ENCODE measurements around the gene ALDH1A3.

ALDH1A3 gene

GRCh38 chr15:100899601-100900000 lies 20.0 kb downstream of the ALDH1A3 start:
- Histone ChIP-seq H3K4me3 (ENCODE audit: insufficient read length, low read depth) (no peak overlapping the region), H3K27me3 (ENCODE audit: insufficient read depth, insufficient read length) (no peaks in the 10 kb centered on the region), H3K9me3 (ENCODE audit: insufficient read depth, low read length) (peaks cover 11% of the 10 kb centered on the region; the same call in 1 of the 2 replicates), H3K9ac (ENCODE audit: insufficient read length, low read depth) (no peak overlapping the region), H3K36me3 (ENCODE audit: insufficient read depth, insufficient read length, low read length) (peaks cover 1% of the 10 kb centered on the region), H3K4me1 (ENCODE audit: insufficient read depth, insufficient read length) (peaks cover 8% of the 10 kb centered on the region)
- DNase-seq (ENCODE audit: low read depth, low spot score) = no peak
- TF ChIP-seq SUZ12 (IDR thresholded peaks at IDR 0.05; ENCODE audit: extremely low read depth, insufficient read depth, insufficient read length) (no peak), ZNF274 (IDR thresholded peaks at IDR 0.05; ENCODE audit: low read depth, low read length) (no peak), YY1 (IDR thresholded peaks at IDR 0.05; ENCODE audit: insufficient read depth, insufficient read length) (no peak)

GRCh38 chr15:100900136-100900794 lies 20.6 kb downstream of the ALDH1A3 start:
- H3K4me1 ChIP-seq (ENCODE audit: insufficient read depth, insufficient read length) = peaks cover 8% of the 10 kb centered on the region
- no peak overlapping the region for H3K4me3 ChIP-seq (ENCODE audit: insufficient read length, low read depth)
- no peak overlapping the region for H3K9ac ChIP-seq (ENCODE audit: insufficient read length, low read depth)
- DNase-seq (ENCODE audit: low read depth, low spot score) = no peak
- peaks cover 2% of the 10 kb centered on the region for H3K36me3 ChIP-seq (ENCODE audit: insufficient read depth, insufficient read length, low read length)
- peaks cover 15% of the 10 kb centered on the region; the same call in 1 of the 2 replicates for H3K9me3 ChIP-seq (ENCODE audit: insufficient read depth, low read length)
- no peaks in the 10 kb centered on the region for H3K27me3 ChIP-seq (ENCODE audit: insufficient read depth, insufficient read length)
- TF ChIP-seq SUZ12 (IDR thresholded peaks at IDR 0.05; ENCODE audit: extremely low read depth, insufficient read depth, insufficient read length) (no peak), ZNF274 (IDR thresholded peaks at IDR 0.05; ENCODE audit: low read depth, low read length) (no peak), YY1 (IDR thresholded peaks at IDR 0.05; ENCODE audit: insufficient read depth, insufficient read length) (no peak)

- H3K36me3 ChIP-seq (ENCODE audit: insufficient read depth, insufficient read length, low read length) = peaks cover 2% of the 10 kb centered on the region
- H3K9me3 ChIP-seq (ENCODE audit: insufficient read depth, low read length) = peaks cover 15% of the 10 kb centered on the region; the same call in 1 of the 2 replicates
- H3K4me3 ChIP-seq (ENCODE audit: insufficient read length, low read depth) = no peak overlapping the region
- H3K9ac ChIP-seq (ENCODE audit: insufficient read length, low read depth) = peak overlapping the region; percentile 35
- TF ChIP-seq YY1 (IDR thresholded peaks at IDR 0.05; ENCODE audit: insufficient read depth, insufficient read length) = no peak
- TF ChIP-seq ZNF274 (IDR thresholded peaks at IDR 0.05; ENCODE audit: low read depth, low read length) = no peak
- no peak for TF ChIP-seq SUZ12 (IDR thresholded peaks at IDR 0.05; ENCODE audit: extremely low read depth, insufficient read depth, insufficient read length)
- H3K27me3 ChIP-seq (ENCODE audit: insufficient read depth, insufficient read length) = no peaks in the 10 kb centered on the region
- DNase-seq (ENCODE audit: low read depth, low spot score) = no peak
- H3K4me1 ChIP-seq (ENCODE audit: insufficient read depth, insufficient read length) = peaks cover 8% of the 10 kb centered on the region
These were observed 21.2 kb downstream of the ALDH1A3 start for GRCh38 chr15:100900795-100901169.

DNA sequence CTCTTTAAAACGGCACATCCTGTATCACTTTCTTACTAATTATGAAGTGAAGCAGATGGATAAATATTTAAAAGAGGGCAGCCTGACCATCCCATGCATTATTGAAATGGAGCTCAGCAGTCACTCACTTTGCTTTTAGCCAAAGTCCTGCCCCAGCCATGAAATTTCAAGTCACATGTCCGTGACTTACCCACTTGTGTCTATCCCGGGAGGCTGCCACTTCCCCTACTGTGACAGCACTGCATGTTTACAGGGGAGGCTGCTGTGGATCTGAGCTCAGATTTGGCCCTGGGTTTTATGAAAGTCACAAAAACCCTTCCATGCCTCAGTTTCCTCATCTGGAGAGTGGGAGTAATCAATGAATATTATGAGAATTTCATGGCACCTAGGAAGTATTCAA lies 21.7 kb downstream of the ALDH1A3 start:
- Histone ChIP-seq H3K4me1 (ENCODE audit: insufficient read depth, insufficient read length) (peaks cover 8% of the 10 kb centered on the region), H3K36me3 (ENCODE audit: insufficient read depth, insufficient read length, low read length) (peaks cover 2% of the 10 kb centered on the region), H3K9ac (ENCODE audit: insufficient read length, low read depth) (peak overlapping the region; percentile 35), H3K9me3 (ENCODE audit: insufficient read depth, low read length) (peaks cover 15% of the 10 kb centered on the region; the same call in 1 of the 2 replicates), H3K27me3 (ENCODE audit: insufficient read depth, insufficient read length) (no peaks in the 10 kb centered on the region), H3K4me3 (ENCODE audit: insufficient read length, low read depth) (no peak overlapping the region)
- no peak for TF ChIP-seq ZNF274 (IDR thresholded peaks at IDR 0.05; ENCODE audit: low read depth, low read length)
- TF ChIP-seq YY1 (IDR thresholded peaks at IDR 0.05; ENCODE audit: insufficient read depth, insufficient read length) = no peak
- TF ChIP-seq SUZ12 (IDR thresholded peaks at IDR 0.05; ENCODE audit: extremely low read depth, insufficient read depth, insufficient read length) = no peak
- no peak for DNase-seq (ENCODE audit: low read depth, low spot score)

- Histone ChIP-seq H3K9ac (ENCODE audit: insufficient read length, low read depth) (no peak overlapping the region), H3K4me1 (ENCODE audit: insufficient read depth, insufficient read length) (peaks cover 8% of the 10 kb centered on the region), H3K36me3 (ENCODE audit: insufficient read depth, insufficient read length, low read length) (peaks cover 2% of the 10 kb centered on the region), H3K4me3 (ENCODE audit: insufficient read length, low read depth) (no peak overlapping the region), H3K27me3 (ENCODE audit: insufficient read depth, insufficient read length) (no peaks in the 10 kb centered on the region), H3K9me3 (ENCODE audit: insufficient read depth, low read length) (peaks cover 15% of the 10 kb centered on the region; the same call in 1 of the 2 replicates)
- TF ChIP-seq SUZ12 (IDR thresholded peaks at IDR 0.05; ENCODE audit: extremely low read depth, insufficient read depth, insufficient read length) (no peak), ZNF274 (IDR thresholded peaks at IDR 0.05; ENCODE audit: low read depth, low read length) (no peak), YY1 (IDR thresholded peaks at IDR 0.05; ENCODE audit: insufficient read depth, insufficient read length) (no peak)
- DNase-seq (ENCODE audit: low read depth, low spot score) = no peak
These were observed 22.2 kb downstream of the ALDH1A3 start for GRCh38 chr15:100901702-100902435.

- Histone ChIP-seq H3K27me3 (ENCODE audit: insufficient read depth, insufficient read length) (no peaks in the 10 kb centered on the region), H3K9me3 (ENCODE audit: insufficient read depth, low read length) (peaks cover 15% of the 10 kb centered on the region; the same call in 1 of the 2 replicates), H3K9ac (ENCODE audit: insufficient read length, low read depth) (no peak overlapping the region), H3K4me3 (ENCODE audit: insufficient read length, low read depth) (no peak overlapping the region), H3K4me1 (ENCODE audit: insufficient read depth, insufficient read length) (peaks cover 4% of the 10 kb centered on the region), H3K36me3 (ENCODE audit: insufficient read depth, insufficient read length, low read length) (peaks cover 2% of the 10 kb centered on the region)
- TF ChIP-seq ZNF274 (IDR thresholded peaks at IDR 0.05; ENCODE audit: low read depth, low read length) = no peak
- no peak for TF ChIP-seq SUZ12 (IDR thresholded peaks at IDR 0.05; ENCODE audit: extremely low read depth, insufficient read depth, insufficient read length)
- TF ChIP-seq YY1 (IDR thresholded peaks at IDR 0.05; ENCODE audit: insufficient read depth, insufficient read length) = no peak
- no peak for DNase-seq (ENCODE audit: low read depth, low spot score)
These were observed 23.0 kb downstream of the ALDH1A3 start for GRCh38 chr15:100902436-100903167.

Data from NT2/D1 (cell line).